Measurements from ENCODE around the gene FANCC.

Gene FANCC

DNA sequence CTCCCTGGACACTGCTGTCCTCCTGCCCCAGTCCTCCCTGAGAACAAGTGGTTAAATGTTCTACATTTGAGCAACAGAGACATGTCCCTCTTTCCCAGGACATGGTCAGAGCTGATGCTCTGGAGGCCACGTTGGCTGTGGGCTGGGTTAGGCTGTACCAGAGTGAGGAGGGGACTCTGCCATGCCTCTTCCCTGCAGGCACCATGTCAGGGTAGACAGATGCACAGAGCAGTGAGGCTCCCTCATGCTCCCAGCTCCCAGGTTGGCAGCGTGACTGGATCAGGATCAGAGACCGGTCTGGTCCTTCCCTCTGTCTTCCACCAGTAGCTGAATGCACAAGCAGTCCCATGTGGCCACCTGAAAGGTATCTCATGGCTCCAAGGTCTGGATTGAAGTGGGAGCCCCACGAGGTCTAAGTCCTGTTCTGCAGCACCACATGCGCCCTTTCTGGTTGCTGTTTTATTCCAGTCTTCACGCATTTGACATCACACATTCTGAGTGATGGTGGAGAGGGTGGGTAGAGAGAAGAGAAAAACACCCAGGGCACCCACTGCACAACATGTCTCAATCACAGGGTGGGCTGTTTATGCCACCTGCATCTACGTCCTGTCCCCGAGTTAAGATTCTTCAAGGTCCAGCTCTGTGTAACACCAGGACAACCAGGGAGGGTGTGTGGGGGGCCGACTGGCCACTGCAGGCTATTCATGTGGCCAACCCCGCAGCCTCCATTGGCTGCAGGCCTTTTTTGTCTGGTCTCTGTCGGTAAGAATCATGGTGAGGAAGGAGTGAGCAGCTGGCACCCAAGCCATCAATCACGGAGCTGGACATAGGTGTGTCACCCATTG, 204.9 kb downstream of the FANCC start:
- DNase-seq = no peak

DNA sequence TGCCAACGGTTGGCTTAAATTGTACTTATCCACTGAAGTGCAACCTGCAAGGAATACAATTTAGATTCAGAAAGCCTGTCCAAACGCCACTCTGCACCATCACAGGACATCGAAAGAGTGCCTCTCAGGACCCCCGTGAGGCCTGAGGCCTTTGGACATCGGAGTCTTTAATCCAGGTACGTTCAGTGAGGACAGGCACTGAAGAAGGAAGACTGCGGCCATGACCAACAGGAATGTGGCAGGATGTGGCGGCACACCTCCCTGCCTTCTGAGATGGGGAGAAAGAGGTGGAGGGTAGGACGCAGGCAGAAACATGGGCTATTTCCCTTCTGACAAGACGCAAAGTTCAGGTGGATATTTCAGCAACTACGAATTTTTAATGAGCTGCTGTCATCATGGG, 205.8 kb downstream of the FANCC start:
- DNase-seq = no peak

DNA sequence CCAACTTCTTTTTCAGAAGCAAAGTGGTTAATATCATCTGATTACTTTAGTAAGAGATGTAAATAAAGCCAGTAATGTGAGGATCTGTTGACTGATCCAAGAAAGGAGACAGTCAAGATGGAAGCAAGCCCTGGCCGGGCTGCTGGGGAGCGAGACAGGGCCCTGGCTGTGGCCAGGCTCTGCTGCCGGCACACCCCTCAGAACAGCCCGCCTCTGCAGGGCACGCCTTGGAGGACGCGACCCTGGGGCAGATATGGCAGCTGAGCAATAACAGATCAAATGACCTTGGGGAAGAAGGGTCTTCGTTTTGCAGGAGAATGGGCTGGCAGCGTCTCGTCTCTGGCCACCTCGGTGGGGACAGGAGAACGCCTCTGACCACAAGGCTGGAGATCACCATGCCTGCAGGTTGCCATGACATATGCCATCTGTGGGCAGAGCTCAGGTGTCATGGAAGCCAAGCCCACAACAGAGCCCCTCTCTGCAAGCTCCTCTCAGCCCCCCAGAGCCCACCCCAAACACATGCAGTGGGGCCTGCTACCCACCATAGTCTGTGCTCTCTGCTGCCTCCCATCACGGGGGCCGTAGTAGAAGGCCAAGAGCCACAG, 206.5 kb downstream of the FANCC start:
- DNase-seq = no peak

DNA sequence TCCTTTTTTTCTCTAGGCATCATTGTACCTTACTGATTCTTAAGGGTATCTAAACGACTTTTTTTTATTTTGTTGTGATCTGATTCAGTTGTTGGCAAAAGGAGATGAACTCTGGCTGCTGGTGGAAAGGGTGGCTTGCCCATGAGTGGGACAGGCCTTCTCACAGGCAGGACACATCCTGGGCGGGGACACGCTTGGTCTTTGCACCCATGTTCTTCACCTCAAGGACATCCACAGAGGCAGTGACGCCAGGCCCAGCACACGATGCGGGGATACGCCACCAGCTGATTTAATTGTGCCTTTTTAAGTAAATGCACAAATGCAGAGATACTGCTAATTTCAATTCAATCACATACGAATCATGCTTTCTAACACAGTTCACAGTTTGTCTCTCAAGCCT, 208.1 kb downstream of the FANCC start:
- DNase-seq = no peak

DNA sequence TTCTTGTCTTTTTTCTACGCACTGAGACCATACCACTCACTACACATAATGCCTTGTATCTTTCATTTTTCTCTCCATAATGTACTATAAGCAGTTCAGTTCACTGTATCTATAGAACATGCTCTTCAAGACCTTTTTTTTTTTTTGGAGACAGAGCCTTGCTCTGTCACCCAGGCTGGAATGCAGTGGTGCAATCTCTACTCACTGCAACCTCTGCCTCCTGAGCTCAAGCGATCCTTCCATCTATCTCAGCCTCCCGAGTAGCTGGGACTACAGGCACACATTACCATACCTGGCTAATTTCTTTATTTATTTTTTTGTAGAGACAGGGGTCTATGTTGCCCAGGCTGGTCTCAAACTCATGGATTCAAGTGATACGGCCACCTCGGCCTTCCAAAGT, 208.7 kb downstream of the FANCC start:
- DNase-seq = no peak

DNA sequence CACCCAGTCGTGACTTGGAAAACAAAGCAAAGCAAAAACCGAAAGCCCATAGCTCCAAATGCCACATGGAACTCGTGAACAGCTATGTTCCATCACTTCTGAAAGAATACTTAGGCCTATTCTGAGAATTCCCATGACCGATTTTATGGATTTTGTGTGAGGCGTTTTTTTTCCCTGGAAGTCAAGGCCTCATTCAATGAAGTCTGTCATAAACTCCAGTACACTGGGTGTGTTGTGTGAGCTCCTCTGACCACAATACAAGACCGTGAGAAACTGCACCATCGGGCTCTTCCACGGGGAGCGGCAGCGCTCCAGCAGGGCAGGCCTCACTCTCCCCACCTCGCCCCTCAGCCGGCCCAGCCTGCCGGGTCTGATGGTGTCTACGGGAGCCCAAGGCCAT, 209.5 kb downstream of the FANCC start:
- no peak for DNase-seq

DNA sequence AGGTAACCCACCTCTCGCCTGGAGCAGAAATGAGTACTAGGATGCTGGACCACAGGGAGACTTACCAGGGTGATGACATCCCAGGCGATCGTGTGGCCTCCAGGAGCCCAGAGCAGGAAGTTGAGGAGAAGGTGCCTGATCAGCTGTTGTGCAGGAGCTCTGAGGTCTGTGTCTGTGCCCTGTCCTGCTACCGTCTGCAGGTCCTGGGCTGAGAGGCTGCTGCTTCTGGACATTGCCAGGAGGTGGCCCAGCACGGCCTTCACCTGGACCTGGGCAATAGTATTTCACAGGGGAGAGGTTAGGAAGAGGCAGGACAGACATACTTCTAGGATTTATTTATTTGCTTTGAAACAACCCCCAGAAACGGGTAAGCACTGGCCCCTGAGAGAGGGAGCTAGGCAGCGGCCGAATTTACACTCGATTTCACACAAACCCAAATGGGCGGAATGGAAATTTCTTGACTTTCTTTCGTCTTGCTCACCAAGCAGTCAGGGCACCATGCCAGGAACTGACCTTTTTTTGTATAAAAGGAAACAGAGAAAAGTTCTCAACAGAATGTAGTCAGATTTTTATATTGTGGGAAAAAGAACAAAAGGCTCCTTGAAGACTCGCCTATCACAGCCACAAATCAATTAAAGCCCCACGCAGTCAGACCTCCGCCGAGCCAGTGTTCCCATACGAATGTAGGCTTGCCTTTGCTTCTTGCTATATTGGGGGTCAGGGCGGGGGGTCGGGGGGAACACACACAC, 210.3 kb downstream of the FANCC start:
- DNase-seq = no peak

DNA sequence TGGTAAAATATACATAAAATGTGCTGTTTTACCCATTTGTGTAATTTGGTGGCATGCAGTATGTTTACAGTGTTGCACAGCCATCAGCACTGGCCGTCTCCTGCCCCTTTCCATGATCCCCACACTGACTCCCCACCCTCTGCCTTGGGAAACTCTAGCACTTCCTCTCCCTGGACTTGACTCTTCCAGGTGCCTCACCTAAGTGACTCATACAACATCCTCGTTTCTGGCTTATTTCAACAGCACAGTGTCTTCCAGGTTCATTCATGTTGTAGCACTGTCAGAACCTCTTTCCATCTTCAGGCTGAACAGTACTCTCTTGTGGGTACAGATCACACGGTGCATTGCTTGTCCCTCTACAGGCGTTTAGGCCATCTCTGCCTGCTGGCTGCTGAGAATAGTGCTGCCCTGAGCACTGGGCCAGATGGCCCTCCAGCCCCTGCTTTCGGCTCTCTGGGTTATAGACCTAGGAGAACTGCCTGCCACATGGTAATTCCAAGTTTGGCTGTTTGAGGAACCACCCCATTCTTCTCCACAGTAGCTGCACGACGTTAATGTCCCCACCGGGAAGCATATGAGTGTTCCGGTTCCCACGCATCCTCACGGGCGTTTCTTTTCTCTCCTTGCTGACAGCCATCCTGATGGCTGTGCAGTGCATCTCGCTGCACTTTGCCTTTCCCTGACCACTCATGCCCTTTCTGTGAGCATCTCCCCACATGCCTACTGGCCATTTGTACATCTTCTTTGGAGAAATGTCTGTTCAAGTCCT, 211.8 kb downstream of the FANCC start:
- no peak for DNase-seq

DNA sequence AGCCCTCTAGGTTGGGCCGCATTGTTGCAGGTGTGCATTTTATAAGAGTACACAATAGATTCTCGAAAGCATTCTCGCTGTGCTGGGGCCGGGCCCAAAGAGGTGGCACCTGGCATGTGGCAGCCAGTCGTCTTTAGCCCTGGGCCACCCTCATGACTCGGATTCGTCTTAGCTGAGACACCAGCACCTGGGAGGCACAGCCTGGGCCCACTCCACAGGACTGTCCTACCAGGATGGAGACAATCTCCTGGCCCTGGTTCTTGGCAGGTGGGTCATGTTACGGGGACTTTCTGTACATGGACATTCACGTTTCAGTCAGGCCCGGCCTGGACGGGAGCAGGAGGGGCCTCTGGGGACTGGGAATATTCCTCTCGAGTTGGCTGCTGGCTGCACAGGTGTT, 212.5 kb downstream of the FANCC start:
- DNase-seq = no peak

DNA sequence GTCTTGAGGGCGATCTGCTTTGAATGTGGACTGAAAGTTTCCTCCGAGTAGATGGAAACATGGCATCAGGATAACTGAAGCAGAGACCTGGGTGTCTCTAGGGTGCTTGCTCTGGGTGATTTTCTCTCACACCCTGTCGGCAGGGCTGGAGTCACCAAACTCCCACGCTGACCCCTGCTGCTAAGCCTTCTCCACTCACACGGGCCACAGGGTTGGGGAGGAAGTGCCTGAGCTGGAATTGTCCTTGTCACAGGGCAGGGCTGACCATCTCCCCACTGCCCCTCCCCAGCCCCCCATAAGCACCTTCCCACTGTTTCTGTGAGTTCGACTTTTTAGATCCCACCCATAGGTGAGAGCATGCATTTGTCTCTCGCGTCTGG, 212.9 kb downstream of the FANCC start:
- DNase-seq = no peak

DNA sequence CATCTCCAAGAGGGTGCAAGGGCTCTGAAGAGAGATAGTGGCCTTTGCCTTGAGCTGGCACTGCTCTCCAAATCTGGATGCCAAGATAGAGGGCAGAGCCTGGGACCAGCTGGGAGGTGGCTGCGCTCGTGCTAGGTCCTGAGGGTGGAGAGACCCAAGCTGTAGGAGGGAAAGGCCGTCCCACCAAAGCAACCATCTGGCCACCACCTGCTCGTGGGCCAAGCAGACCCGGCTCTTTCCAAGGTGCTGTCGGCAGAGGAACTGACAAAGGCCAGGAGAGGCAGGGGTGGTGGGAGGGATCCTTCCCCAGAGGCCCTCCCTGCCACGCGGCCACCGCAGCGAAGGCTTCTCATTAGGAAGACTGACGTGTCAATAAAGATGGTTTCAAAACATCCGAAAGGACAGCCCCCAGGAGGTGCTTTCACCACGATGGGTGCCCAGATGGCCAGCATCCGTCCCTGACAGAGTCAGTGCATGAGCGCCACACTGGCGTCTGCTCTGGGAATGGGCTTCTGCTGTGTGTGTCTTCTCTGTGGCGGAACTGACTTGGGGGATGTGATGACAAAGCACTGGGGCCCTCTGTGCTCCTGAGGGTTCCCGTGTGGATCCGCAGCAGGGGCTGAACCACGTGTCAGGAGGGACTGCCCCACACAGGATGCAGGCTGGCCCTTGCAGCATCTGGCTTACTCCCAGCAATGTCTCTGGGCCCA, 213.5 kb downstream of the FANCC start:
- DNase-seq = no peak

DNA sequence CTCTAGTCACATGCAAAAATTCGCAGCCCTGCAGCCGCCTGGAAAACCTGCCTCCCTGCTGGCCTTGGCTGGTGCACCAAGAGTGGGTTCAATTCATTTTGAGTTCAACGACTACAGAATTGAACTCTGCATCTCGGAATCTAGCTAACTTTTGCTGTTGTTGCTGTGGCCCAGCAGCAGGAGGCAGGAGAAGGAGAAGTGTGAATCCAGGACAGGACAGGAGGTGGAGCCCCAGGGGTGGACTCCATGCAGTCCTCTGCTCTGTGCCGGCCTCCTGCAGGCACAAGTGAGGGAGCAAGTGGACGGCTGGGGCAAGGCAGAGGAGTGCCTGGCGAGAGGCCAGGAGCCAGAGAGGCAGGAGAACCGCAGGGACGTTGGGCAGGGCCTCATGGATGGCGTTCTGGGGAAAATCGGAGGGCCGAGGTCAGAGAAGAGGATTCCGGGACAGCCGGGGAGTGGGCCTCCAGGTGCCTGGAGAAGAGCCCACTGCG, 214.2 kb downstream of the FANCC start:
- DNase-seq = no peak

DNA sequence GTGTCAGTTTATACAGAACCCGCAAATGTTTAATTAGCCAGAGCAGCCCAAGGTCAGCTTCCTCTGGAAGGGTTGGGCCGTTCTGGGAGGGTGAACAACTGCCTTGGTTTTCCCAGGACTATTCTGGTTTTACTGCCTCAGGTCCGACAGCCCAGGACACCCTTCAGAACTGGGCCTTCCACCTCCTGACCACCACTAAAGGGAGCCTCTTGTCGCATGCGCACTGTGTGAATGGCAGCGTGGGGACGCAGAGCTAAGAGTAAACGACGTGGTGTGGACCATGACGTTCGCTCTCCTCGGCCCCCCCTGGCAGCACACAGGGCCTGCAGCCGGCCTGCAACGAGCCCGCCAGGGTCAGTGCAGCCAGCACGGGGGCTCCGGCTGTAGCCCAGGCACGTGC, 214.9 kb downstream of the FANCC start:
- no peak for DNase-seq

DNA sequence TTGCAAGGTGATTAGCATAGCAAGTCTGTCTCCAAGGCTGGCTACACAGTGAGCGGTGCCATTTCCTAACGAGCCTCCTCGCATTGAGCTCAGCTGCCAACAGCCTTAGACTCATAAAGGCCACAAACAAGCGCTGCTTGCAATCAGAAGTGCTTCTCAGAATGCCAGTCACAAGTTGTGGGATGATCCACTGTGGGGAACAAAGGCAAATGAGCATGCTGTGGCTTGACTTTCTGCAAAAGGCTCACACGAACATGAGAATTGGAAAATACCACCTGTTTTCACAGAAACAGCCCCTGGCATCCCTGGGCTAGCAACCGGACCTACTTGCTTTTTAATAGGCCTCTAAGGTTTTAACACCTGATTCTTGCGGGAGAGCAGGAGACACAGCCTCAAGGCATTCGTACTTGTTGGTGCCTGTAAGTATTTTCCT, 215.5 kb downstream of the FANCC start:
- no peak for DNase-seq

DNA sequence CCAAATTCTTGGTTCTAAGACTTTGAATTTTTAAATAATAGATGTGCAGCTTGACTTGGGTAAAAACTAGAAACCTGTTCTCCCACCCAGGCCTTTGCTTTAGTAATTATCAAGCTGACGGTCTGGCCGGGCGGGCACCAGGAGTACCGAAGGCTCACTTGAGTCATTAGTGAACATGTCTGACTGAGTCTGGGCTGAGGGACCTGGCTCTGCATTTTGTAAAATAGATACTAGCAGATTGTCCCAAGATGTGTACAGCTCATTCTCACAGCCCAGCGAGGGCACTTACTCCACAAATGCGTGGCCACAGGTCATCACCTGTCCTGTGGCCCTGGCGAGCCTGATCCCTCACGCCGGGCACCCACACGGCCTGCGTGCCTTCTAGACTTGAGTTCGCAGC, 216.2 kb downstream of the FANCC start:
- no peak for DNase-seq

DNA sequence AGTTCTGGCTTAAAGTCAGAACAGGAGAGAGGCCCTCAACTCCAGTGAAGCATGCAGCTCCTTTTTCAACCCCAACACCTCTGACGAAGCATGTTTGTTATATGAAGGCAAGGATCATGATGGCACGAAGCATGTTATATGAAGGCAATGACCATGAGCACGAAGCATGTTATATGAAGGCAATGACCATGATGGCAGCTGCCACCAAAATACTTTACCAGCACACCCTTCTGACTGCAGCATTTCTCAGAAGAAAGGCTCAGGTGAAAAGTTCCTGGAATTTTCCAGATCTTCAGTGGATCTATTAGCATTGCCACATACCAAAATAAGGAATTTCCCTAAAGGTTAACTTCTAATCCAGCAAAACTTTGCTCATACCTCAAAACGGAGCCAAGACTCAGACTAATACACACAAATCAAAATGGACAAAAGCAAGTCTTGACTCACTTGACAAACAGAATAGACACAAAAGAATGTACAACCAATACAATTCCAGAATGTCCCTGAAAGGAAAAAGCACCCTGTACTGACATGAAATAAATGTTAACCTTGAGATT, 217.4 kb downstream of the FANCC start:
- DNase-seq = no peak

DNA sequence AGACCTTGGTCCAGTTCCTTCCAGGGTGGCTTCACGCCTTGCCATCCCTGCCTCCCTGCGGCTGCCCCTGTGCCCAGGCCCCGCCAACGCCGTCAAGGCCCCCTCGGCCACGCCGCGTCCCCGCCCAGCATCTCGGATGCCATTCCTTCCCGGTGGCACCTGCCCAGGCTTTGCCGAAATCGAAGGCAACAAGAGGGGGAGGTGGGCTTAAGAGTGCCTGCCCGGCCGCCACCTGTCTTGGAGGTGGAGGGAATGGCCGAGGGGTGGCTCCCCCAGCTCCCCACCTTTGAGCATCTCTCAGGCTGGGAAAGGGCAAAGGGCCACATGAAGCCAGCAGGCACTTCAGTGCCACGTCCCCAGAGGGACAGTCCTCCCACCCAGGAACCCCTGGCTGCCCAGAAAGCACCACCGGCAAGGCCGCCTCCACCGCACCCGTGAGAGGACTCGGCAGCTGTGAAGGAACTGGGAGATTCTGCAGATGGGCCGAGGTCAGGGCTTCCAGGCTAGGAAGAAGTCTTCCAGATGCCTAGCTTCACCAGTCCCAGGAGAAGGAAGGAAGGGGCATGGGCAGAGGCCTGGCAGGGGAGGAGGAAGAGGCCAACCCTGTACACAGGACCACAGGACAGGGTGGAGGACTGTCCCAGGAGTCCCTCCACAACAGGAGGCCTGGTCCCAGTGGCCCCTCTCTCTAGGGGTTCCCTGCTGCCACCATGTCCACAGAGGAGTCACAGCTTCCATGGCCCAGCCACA, 218.0 kb downstream of the FANCC start:
- DNase-seq = no peak

DNA sequence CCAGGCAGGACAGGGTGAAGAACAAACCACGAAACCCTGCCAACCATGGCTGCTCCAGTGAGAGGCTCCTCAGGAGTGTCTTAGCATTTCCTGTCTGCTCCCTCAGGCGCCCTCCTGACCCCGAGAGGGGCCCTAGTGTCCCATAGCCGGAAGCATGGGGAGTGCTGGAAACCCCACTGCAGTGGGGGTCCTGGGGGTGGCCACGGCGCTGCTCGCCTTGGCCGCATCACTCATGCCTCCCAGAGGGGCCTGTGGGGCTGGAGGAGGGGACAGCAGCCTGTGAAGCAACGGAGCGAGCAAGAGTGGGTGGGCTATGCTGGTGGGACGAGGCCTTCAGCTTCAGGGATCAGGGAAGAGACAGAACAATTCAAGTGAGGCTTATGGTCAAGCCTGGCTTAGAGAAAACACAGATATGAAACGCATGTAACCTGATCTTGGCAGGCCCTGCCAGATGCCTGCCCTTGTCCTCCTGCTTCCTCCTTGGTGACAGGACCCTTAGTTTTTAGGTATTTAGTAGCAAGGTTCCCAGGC, 219.1 kb downstream of the FANCC start:
- no peak for DNase-seq

DNA sequence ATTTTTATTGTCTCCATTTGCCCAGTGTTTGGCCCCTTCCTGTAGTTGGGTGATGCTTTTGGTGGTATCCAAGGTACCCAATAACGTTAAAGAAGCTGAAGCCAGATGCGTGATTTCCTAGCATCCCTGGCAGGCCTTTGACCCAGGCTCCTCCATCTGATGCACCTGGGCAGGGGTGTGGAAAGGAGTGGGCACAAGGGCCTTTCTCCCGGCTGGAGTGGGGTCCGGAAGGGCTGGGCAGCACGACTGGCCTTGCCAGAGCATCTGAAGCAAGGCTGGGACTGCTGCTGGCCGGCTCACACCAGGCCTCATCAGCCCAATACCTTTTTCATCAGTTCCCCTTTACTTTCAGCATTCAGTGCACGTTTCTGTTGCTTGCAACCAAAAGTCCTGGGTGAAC, 220.2 kb downstream of the FANCC start:
- no peak for DNase-seq

DNA sequence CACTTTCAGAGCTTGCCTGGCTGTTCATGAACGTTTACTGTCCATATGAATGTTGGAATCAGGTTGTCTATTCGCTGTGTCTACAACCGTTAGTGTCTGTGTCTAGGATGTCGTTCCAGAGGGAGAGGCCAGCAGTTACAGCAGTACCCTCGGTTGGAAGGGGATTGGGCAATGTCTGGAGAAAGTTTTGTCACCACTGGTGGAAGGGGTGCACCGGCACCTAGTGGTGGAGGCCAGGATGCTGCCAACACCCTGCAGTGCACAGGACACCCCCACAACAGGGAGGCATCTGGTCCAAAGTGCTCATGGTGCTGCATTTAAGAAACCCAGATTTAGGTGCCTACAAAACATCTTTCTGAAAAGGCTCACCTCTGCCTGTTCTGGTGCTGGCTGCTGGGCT, 220.7 kb downstream of the FANCC start:
- no peak for DNase-seq

DNA sequence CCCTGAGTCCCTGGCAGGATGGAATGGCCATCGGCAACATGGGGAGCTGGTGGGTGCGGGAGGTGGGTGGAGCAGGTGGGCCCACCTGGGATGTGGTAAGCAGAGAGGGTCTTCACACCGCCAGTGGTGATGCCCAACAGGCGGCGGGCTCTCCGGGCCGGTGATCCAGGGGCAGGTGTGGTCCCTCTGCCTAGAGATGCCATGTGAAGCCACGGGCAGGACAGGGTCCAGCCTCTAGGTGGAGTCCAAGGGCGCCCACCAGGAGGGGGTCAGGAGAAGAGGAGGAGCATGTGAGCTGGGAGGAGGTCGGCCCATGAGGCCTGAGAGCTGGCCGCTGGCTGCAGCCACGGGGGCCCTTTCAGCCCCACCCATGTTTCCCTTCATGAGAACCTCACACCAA, 221.1 kb downstream of the FANCC start:
- no peak for DNase-seq
